NCI-H146 treated with DMSO at 0.1 percent for 48 hours (cell line): ENCODE results near the gene ARHGAP31.
A peak's percentile ranks its signal among the peaks of the same experiment; 100 is the strongest.
"Not testable (repeated sequence)": the region's sequence is repeated elsewhere in the genome, so short reads cannot be mapped to it uniquely, and the experiment has no call there.

Experiments
- DNase-seq: peaks from one replicate; lab custom pipeline; 2025; ENCODE audit not compliant: unreplicated experiment; lab: John Stamatoyannopoulos, UW

The ARHGAP31 gene

DNA sequence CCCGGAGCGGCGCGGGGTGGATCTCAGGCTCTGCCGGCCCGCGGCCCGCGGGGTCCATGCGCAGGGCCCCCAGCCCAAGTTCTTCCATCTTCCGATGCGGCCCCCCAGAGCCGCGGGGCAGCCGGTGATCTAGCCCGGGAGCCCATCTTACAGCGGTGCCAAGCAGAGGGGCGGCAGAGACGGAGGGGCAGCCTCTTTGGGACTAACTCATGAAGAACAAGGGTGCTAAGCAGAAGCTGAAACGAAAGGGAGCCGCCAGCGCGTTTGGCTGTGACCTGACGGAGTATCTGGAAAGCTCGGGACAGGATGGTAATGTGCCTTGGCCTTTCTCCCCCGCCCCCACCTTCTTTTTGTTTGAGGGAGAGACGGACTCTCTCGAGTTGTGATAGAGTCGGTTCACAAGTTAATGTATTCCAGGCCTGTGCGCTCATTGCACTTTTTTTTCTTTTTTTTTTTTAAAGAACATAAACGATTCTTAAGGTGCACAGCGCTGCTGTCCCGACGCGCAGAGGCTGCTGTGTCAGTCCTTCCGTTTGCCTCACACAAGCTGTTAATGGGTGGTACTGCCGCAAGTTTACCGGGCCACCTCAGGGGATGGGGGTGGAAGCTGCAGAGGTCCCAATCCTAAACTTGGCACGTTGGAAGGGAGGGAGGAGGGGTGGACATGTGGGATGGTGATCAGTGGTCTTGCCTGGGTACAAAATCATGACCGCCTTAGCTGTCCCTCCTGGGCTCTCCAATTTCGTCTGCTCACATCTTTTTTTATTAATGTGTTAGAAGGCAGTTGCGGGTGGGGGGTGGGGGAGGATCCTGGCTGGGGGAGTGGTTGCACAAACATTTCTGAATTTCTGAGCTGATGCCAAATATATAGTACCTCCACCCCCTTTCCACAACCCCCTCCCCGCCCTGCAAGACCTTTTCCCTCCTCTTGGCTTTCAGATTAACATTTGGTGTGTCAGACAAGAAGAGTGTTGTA, 801 bp downstream of the ARHGAP31 start:
- DNase-seq: peak; percentile 4

DNA sequence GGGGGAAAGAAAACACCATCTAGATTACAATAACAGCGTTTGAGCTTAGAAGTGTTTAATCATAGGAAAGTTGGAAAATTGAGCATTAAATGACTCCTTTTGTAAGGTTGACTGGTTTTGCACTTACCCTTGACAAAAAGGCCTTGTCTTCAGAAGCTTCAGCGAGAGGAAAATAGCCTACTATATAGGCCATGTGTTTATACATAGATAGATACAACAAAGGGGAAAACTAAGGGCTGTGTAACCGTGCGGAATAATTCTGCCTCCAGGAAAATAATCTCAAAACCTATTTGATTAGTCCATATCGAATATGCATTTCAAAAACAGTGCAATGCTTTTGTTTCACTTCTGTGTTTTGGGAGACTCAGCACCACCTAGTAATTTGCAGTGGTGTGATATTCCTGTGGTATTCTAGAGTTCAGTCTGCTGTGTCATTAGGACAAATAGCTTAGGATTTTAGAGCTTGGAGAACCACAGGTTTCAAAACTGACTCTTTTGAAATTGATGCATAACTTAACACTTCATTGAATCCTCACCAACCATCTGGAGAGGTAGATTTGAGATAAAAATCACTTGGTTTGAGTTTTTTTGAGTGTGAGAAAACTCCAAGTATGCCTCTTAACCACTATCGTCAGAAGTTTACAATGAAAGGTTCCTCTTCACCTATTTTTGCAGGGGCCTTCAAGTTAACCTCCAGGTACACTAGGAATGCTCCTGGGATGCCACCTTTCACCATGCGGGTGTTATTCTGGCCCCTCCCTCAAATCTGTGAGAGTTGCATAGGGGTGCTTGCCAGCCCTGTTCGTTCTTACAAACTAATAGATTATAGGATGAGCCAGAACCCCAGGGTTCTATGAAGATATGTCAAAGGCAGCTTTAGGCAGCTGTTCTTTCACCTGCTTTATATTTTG, 1.9 kb downstream of the ARHGAP31 start:
- DNase-seq: no peak

GRCh38 chr3:119296727-119297122, 2.5 kb downstream of the ARHGAP31 start:
- no peak for DNase-seq

DNA sequence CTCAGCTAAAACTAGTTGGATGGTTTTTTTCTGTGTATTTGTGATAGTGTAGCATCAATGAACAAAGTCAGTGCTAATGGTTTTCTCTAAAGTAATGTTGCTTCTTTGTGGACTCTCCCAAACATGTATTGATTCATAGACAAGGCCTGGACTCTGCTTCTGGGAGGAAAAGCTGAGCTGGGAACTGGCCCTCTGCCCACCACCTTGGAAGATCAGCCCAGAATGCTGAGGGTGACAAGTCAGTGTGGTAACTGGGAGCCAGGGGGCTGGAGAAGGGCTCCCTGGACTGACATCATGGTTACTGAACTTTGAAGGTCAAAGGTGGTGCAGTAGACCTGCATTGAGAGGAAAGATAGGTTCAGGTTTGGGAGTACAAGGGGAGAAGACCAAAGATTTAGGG, 3.0 kb downstream of the ARHGAP31 start:
- no peak for DNase-seq

GRCh38 chr3:119298565-119298941, 4.4 kb downstream of the ARHGAP31 start:
- DNase-seq: no peak

DNA sequence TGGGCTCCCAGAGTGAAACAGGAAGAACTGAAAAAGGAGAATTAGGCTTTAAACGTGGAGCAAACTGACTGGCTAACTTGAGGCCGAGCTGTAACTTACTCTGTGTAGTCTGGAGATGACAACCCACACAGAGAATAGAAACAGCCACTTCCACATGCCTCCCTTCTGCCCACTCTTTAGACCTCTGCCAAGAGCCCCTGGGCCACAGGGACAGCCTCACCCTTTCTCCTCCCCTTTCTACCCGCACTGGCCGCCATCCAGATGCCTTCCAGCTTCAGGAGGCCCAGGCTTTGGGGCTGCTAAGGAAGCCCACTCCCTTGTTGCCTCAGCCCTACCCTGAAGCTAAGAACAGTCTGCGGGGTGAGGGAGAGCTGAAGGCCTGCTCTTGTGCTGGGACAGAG, 6.8 kb downstream of the ARHGAP31 start:
- DNase-seq: no peak

DNA sequence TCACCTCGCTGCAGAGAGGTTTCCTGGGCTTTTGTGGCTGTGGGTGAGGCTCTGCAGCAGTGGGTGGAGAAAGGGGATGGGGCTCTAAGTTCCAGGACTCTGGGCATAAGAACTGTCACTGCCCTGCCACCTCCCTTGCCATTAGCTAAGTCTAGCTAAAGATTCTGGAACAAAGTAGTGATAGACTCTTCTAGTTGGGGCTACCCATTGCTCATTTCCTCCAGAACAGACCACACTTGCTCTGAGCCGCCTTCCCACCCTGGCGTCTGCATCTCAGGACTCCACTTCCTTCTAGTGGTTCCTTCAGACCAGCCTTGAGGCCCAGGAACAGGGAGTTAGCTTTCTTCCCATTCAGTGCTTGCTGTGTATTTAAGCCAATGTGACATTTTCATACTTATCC, 7.5 kb downstream of the ARHGAP31 start:
- no peak for DNase-seq

DNA sequence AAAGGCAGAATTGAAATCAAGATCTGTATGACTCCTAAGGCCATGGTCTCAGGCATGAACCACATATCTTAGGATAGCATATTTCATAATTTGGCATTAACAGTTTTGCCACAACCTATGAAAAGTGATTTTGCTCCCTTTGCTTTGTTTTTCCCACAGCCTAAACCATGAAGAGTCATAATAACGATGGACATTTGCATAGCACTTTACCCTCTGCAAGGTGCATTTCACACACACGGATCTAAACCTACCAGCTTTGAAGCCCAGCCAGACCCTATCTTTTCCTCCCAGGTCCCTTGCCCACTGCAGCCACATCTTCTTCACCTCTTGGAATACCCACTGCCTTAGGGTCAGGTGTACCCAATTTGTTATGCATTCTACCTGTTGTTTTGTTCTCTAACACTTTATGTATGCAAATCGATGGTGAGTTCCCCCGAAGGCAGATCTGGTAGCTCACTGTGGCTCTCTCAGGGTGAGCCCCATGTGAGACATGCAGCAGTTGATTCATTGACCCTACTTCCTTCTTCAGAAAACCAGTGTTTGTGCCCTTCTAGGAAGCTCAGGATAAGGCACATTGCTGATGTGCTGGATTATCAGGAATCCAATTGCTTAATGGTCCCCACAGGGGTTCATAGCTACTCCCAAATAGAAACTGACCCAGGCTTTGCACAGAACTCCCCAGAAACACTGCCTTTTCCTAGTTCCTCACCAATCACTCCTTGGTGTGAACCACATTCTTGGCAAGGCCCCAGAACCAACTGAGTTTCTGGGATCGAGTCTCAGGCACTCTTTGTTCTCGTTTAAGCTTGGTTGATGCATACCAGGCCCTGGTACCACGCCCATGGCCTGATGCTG, 8.7 kb downstream of the ARHGAP31 start:
- no peak for DNase-seq

GRCh38 chr3:119304201-119304713, 10.1 kb downstream of the ARHGAP31 start:
- no peak for DNase-seq

GRCh38 chr3:119305286-119305685, 11.1 kb downstream of the ARHGAP31 start:
- DNase-seq: no peak

- DNase-seq: not testable (repeated sequence)
Observed at GRCh38 chr3:119306378-119306777, 12.2 kb downstream of the ARHGAP31 start.

DNA sequence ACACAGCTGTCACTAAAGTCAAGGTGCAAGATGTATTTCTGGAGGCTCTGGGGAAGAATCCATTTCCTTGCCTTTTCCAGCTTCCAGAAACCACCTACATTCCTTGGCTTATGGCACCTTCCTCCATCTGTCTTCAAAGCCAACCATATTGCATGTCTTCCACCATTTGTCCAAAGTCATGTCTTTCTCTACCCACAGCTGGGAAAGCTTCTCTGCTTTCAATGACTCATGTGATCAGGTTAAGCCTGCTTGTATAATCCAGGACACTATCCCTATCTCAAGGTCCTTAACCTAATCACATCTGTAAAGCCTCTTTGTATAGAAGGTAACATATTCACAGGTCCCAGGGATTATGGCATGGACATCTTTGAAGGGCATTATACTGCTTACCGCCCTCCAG, 14.2 kb downstream of the ARHGAP31 start:
- no peak for DNase-seq

GRCh38 chr3:119309591-119309990, 15.4 kb downstream of the ARHGAP31 start:
- DNase-seq: no peak

DNA sequence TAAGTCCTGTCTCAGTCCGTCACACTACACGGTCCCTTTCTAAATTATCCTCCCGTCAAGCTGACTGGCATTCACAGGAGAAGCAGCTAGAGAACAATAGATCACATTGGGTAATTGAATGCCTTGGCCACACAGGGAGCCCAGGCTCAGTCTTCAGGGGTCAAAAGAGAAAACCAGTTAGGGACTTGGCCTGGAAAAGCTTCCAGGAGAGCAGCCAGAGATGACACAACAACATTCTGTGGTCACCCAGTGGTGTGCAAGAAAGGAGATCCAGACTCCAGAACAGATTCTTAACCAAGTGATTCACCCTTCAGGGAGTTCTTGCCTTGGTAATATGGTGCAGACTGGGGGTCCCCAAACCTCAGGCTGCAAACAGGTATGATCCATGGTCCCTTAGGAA, 15.9 kb downstream of the ARHGAP31 start:
- no peak for DNase-seq

DNA sequence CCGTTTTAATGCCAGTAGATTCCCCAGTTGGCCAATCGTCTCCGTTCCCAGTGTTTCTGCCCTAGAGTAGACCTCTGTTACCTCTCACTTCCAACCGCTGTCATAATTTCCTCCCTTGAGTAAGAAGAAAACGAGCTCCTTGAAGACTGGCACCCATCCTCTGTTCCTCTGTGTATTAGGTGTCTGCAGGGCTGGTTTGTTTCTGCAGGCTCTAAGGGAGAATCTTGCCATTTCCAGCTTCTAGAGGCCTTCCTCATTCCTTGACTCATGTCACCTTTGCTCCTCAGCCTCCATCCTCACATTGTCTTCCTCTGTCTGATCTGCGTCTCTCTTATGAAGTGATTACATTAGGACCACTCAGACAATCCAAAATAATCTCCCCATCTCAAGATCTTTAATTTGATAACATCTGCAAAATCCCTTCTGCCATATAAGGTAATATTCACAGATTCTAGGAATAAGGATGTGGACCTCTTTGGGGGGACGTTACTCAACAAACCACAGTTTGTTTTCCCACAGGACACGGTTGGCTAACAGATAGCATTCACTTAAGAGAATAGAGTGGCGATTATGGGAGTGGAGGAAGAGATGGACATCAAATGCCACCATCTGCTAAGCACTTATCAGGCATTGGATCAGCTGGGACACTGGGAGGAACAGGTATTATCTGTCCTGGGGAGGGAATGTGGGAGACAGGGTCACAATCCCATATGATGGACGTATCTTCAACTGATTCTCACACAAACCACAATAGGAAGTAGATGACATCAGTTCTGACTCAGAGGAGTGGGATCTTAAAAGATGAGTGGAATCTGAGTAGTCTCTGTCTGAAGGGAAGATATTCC, 17.1 kb downstream of the ARHGAP31 start:
- DNase-seq: no peak

DNA sequence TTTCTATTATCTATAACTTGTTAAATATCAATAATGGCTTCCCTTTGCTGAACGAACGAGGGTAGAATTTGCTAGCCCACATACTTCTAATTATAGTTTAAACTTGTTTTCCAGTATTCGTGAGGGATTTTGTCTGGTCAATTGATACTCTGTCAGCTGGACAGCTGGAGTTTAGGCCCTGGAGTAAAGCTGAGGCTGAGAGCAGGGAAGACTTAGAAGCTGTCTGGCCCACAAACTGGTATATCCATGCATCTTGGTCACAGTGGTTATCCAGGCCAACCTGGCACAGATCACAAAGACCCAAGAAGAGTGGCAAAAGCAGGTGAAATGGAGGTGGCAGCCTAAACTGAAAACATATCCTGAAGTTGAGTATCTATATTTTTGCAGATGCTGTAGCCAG, 19.3 kb downstream of the ARHGAP31 start:
- DNase-seq: no peak

- DNase-seq: no peak
Observed at GRCh38 chr3:119314821-119315220, 20.6 kb downstream of the ARHGAP31 start.

DNA sequence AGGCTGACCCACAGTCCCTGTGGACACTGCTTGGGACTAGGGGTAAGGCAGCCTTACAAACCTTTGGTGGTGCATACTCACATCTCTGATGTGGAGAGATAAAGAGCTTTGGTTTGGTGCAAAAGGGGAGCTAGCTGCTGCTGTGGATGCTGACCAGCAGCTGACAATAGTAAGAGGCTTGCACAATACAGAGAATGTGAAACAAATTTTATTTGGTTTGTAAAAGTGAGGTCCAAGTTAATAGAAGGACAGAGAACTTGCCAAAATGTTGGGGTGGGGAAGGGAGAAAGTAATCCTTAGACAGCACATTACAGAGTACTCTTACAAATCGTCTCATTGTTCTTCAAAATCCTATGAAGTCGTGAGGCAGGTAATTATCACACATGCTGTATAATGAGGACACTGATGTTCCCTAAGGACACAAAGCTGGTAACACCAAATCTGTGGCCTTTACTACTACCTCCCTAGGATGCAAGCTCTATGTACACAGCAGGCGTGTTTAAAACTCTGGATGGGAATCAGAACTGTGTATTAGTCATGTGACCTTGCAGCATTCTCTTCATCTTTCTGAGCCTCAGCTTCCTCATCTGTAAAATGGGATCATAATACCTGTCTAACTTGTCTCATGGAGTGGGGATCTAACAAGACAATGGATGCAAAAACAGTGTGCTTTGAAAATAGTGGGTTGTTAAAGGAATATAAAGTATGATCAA, 21.6 kb downstream of the ARHGAP31 start:
- no peak for DNase-seq

DNA sequence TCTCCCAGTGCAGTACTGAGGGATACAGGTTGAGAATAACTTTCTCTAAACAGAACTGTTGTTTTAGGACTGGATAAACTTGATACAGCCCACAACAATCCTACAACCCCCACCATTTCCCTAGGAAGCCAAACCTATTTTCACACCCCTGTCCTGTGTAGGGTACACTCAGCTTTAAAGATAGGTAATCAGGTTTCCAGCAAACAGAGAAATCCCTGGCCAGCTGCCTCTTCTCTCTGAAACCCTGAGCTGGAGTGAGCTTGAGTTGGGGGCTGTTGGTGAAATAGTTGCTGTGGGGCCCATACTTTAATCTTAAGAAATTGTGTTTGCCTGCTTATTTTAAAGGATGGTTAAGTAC, 22.1 kb downstream of the ARHGAP31 start:
- DNase-seq: no peak
